AML-193 (cell line): Measurements from ENCODE around the gene COL27A1.
"Not testable (repeated sequence)": the region's sequence is repeated elsewhere in the genome, so short reads cannot be mapped to it uniquely, and the experiment has no call there.

Source experiments
- DNase-seq, 2 experiments: peaks; one replicate each; lab custom pipeline; 2025; lab: John Stamatoyannopoulos, UW

Gene COL27A1

DNA sequence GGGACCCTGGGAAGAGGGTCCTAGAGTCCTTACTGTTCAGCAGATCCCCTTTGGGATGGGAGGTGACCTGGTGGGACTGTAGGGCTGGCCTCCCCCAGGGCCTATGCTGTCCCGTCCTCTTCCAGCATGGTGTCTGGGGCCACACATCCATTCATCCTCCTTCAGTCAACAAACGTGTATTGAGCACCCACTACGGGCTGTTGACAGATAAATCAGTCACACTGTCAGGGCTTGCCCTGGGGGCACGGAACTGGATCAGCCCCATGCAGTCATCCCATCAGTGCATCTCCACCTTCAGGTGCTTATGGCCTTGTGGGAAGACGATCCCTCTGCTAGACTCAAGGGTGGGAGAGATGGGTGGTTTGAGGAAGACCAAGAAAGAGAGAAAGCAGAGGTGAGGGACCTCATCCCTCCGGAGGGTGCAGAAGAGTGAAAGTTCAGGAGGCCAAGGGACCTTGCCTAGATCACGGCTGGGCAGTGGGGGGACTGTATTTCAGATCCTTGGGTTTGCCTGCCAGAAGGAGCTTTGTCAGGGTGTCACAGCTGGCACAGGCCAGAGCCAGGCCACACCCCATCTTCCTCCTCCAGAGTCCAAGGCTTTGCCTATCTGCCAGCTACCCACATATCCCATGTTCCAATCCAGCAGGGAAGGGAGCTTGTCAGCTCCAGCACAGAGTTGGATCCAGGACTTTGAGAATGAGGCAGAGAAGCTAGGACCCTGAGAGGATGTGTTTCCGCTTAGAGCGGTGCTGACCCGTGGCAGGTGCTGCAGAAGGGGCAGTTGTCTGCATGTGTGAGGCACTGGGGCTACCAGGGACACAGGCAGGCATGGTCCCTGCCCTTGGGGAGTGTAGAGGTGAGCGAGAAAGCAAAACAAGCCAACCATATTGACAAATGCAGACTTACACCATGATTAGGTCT, 30.5 kb downstream of the COL27A1 start:
- no peak for DNase-seq

DNA sequence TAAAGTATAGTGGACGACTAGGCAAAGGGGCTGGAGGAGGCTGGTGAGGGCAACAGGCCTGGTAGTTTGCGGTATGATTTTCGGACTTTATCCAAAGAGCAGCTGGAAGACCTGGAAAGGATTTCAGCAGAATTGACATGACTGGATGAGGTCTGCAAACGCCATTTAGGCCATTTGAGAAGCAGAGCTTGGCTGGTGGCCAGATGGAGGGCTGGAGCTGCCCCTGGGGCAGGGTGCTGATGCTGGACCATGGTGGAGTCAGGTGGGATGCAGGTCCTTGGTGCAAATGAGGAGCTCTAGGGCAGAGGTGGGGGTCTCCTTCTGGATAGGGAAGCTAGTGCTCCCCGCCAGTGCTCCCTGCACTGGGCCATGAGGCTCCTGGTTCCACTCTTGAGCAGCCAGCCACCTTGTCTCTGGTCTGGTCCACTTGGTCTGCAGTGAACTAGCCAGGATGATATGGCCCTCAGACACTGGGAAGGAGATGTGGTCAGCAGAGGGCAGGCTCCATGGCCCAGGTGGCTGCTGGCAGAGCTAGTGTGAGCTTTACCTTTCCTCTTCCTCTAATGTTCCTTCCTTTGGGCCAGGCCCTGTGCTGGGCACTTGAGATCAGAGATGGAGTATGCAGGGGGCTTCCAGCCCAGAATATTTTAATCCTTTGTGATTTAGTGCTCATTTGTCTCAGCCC, 31.4 kb downstream of the COL27A1 start:
- DNase-seq = no peak

DNA sequence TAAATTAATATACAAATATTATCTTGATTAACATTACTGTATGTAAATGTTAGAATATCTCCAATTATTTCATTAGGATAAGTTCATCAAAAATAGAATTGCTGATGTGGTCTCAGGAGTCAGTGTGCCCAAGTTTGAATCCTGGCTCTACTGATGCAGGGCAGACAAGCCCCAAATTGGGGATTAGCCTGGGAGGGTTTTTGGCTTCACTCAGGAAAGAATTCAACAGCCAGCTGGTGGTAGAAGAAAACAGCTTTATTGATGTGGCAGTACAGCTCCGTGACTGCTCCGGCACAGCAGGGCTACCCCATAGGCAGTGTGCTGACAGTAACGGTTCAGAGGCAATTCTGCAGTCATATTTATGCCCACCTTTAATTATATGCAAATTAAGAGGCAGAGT, 32.5 kb downstream of the COL27A1 start:
- no peak for DNase-seq

DNA sequence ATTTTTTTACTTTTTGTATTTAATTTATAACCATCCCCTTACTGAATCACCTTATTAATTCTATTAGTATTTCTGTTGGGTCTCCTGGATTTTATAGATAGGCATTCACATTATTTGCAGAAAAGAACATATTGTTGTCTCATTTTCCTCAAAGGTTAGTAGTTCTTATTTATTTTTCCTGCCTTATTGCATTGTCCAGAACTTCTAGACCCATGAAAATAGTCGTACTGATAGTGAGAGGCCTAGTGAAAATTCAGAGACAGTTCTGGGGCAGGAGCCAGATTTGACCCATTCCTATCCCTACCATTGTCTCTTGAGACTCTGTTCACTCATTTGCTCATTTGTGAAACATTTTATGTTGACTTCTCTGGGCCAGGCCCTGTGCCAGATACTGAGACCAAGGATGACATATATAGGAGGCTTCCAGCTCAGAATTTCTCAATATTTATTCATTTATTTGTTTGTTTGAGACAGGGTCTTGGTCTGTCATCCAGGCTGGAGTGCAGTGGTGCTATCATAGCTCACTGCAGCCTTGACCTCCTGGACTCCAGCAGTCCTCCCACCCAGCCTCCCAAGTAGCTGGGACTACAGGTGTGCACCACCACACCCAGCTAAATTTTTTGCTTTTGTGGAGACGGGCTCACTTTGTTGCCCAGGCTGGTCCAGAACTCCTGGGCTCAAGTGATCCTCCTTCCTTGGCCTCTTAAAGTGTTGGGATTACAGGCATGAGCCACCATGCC, 34.7 kb downstream of the COL27A1 start:
- DNase-seq = no peak

- no peak for DNase-seq
These were observed 35.2 kb downstream of the COL27A1 start for GRCh38 chr9:114190563-114190905.

- not testable (repeated sequence) for DNase-seq
These were observed 36.1 kb downstream of the COL27A1 start for GRCh38 chr9:114191402-114191801.

- DNase-seq = no peak
These were observed 37.2 kb downstream of the COL27A1 start for GRCh38 chr9:114192539-114192938.

DNA sequence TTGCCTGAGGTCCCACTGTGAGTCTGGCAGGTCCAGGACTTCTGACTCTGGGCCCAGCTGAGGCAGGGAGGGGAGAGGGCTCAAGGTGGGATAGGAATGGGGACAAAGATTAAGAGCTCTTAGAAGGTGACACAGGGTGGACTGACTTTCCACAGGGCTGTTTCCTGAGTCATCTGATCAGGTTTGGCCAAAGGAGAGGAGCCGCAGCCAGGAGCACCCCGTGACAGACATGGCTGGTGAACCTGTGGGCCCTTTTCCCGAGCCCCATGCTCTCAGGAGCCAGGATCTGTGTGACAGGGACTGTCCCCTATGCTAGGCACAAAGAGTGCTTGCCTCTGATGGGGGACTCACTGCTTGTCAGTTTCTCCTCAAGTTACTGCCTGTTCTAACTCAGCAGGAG, 37.8 kb downstream of the COL27A1 start:
- no peak for DNase-seq

- no peak for DNase-seq
These were observed 40.8 kb downstream of the COL27A1 start for GRCh38 chr9:114196117-114196516.

DNA sequence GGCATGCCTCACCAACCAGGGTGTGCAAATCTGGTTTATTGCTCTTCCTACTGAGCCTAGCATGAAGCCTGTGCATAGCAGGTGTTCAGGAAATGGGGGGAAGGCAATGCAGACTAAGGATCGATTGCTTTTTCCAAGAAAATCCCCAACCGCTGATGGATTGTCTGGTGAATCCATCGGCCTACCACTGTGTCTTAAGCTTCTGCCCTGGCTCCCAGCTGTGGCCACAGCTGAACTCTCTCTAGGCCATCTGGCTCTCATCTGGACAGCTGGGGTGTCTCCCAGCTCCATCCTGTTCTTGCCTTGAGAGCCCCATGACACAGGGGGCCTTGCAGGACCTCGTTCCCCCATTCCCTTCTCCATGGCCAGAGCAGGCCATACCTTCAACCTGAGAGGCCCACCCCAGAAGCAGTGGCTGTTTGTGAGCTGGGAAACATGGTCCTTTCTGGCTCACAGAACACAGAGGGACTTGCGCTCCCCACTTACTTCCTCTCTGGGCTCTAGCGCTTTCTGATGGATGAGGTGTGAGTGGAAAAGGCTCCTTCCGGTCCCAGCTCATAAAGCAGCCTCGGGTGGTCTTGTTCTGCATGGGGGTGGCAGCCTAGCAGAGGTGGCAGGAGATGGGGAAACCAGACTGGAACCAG, 41.8 kb downstream of the COL27A1 start:
- no peak for DNase-seq

DNA sequence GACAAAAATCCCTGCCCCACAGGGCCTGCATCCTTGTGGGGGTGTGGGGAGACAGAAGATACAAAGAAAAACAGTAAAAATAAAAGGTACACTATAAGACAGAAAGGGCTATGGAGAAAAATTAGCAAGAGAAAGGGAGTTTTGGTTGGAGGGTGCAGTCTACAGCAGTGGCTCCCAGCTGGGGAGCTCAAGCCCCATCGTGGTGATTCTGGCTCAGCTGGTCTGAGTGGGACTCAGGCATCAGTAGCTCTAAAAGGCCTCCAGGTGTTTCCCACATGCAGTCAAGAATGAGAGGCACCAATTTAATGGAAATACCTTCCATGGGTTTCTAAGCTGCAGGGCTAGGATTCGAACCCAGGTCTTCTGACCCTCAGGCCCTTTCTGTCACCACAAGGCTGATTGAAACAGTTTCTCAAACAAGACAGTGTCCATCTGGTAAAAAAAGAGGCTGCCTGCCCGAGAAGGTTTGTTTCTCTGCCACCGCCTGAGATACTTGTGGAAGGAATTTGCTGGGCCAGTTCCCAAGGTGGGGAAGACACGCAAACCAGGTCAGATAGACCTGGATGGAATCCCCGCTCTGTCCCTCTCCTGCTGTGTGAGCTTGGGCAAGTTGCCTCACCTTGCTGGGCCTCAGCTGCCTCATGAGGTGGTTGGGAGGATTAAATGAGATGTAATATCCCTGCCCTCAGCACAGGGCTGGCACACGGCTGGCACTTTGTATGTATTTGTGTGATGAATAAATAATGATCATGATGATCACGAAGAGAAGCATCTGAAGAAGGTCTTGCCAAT, 43.1 kb downstream of the COL27A1 start:
- no peak for DNase-seq

GRCh38 chr9:114200721-114201300, 45.5 kb downstream of the COL27A1 start:
- no peak for DNase-seq

DNA sequence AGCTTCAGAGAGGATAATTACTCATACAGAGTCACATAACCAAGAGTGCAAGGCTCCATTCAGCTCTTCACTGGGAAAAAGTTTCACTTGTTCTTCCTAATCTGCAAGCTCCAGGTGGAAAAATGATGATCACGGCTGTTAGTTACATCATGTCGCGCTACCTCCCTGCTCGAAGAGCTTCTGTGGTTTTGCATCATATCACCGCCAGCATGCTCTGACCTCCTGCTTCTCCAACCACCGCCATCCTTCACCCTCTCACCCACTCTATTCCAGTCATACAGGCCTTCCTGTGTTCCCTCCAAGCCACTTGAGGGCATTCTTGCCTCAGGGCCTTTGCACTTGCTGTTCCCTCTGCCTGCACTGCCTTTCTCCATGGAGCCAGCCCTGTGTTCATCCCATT, 47.1 kb downstream of the COL27A1 start:
- no peak for DNase-seq

DNA sequence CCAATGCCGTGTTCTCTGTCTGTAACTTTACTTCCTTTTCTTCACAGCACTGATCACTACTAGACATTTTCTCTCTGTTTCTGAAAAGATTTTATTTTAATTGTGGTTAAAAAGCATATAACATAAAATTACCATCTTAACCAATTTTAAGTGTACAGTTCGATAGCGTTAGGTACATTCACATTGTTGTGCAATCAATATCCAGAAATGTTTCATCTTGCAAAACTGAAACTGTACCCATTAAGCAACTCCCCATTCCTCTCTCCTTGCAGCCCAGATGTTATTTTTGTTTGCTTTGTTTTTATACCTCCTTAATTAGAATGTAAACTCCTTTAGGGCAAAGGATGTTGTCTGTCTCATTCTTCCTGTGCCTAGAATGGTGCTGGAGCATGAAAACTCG, 47.5 kb downstream of the COL27A1 start:
- no peak for DNase-seq

DNA sequence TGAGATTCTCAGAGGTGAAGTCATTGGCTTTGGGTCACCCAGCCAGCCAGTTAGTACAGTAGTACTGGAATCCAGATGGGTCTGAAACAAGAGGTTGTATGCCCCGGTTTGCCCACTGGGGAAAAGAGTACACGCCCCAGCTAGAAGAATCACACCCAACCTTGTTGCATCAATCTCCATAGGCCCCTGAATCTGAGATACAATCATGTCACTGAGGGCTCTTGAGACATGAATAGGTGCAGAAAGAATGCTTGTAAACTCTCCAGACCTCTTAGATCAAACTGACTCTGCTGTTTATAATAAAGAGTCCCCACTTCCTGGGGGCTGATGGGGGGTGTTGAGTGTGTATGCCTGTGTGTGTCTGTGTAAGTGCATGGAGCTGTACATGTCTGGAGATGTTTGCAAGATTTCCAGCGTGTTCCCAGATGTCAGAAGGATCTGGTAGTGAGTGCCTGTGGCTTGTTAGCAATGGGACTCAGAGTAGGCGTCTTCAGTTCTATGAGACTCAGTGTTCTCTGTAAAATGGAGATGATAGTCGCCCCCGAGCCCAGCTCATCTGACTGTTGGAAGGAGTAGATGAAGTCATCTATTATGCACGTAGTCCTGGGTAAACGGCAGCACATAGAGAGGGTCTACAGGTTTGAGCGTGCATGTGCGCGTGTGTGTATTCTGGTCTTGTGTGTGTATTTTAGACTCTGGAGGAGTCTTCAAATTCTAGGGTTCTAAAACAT, 48.2 kb downstream of the COL27A1 start:
- DNase-seq = no peak

- DNase-seq = no peak
These were observed 48.9 kb downstream of the COL27A1 start for GRCh38 chr9:114204265-114204664.

DNA sequence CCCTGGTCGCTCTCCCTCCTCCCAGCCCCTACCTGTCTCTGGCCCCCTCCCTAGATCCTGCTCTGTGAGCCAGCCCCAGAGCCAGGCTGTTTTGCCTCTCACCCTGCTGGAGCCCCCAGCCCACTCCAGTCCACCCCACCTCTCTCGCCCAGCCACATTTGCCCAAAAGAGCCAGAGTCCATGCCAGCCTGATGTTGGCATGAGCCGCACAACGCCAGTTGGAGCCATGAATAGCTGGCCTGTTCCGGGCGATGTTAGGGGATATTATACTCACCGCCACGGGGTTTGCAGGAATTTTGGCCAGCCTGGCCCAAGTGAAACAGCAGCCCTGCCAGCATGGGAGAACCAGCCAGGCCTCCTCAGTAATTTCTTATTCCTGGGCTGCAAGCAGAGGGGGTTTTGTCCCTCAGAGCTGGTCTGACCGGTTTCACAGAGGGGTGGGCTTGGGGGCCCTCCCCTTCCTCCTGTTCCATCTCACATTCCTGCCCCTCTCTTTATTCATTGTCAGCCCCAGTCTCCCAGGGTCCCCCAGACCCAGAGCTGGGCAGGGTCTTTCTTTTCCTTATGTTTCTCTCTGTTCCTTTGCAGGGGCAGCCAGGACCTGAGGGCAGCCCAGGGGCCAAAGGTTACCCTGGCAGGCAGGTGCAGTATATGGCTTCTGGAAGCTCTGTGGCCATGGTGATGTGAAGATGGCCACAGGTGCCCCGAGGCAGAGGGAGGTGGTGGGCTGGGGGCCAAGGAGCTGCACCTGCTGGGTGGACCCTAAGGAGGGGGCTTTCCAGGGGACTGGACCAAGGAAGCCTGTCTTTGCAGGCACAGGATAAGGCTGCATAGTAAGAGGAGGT, 50.1 kb downstream of the COL27A1 start:
- DNase-seq = no peak

- no peak for DNase-seq
These were observed 51.0 kb downstream of the COL27A1 start for GRCh38 chr9:114206221-114206789.
